HG03280 (cell line): ENCODE measurements around the gene EXD3.

Experiments used
- ATAC-seq: cut with Tn5 transposase; IDR thresholded peaks from one replicate; pipeline ENCODE4 v1.9.1; 2021; ENCODE audit warnings: mild to moderate bottlenecking, moderate library complexity; ENCODE audit not compliant: unreplicated experiment

Gene EXD3

GRCh38 chr9:137432687-137433348 is 9.9 kb upstream of the EXD3 start:
- no peak for ATAC-seq

GRCh38 chr9:137431416-137431931 is 8.5 kb upstream of the EXD3 start:
- ATAC-seq, result no peak

GRCh38 chr9:137430723-137431415 is 7.9 kb upstream of the EXD3 start:
- ATAC-seq, result no peak

- ATAC-seq, result no peak
Measured at GRCh38 chr9:137429974-137430722, 7.2 kb upstream of the EXD3 start.

GRCh38 chr9:137429546-137429890 is 6.6 kb upstream of the EXD3 start:
- ATAC-seq, result no peak

GRCh38 chr9:137428841-137429545 is 6.0 kb upstream of the EXD3 start:
- no peak for ATAC-seq

GRCh38 chr9:137428311-137428630 is 5.3 kb upstream of the EXD3 start:
- no peak for ATAC-seq

GRCh38 chr9:137427454-137428310 is 4.7 kb upstream of the EXD3 start:
- ATAC-seq, result no peak

GRCh38 chr9:137426018-137426681 is 3.2 kb upstream of the EXD3 start:
- no peak for ATAC-seq

GRCh38 chr9:137423514-137424291 is 741 bp upstream of the EXD3 start:
- peak; percentile 29 for ATAC-seq

GRCh38 chr9:137421838-137422603 is 941 bp downstream of the EXD3 start:
- no peak for ATAC-seq

- no peak for ATAC-seq
Measured at GRCh38 chr9:137417161-137418021, 5.6 kb downstream of the EXD3 start.

GRCh38 chr9:137416563-137417151 is 6.3 kb downstream of the EXD3 start:
- no peak for ATAC-seq

- ATAC-seq, result no peak
Measured at GRCh38 chr9:137416006-137416562, 6.9 kb downstream of the EXD3 start.

- no peak for ATAC-seq
Measured at GRCh38 chr9:137415451-137415850, 7.5 kb downstream of the EXD3 start.

- ATAC-seq, result no peak
Measured at GRCh38 chr9:137412431-137412830, 10.5 kb downstream of the EXD3 start.
